Stimulated activated CD4-positive, alpha-beta T cell treated with anti-CD3 and anti-CD28 coated beads, Interleukin-4, amount 100 ng/mL, for 24 hours (primary cell): ENCODE data around the gene GYS1.
"Not testable (repeated sequence)": the region's sequence is repeated elsewhere in the genome, so short reads cannot be mapped to it uniquely, and the experiment has no call there.

Experiments used
- DNase-seq: peaks from one replicate; pipeline ENCODE4 v3.0.0-alpha.2; 2020

Gene GYS1

DNA sequence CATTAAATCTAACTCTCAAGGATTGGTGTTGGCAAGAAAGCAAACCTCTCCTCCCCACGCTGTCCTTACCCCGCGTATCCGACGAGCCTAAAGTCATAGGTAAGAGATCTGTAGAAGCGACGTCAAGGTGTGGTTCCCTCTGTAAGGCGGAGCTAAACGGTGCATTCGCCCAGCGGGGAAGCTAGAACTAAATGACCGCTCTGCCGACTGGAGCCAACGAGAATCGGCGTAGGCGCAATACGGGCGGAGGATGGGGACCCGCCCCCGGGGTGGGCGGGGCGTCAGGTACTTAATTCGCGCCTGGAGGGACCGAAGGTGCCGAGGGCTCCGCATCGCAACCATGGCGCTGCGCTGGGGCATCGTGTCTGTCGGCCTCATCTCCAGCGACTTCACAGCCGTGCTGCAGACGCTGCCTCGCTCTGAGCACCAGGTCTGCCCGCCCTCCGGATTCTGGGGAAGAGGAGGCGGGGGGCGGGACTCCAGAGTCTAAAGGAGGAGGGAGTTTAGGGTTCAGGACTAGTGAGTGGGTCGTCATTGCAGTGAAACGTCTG, 59.7 kb downstream of the GYS1 start, which contains the start of gene DHDH:
Gene DHDH, plus strand, starts transcription at position 318 of the 551 bp plus-strand sequence. Its CDS starts 23 bp downstream, at position 341.
- DNase-seq: peak; percentile 74

DNA sequence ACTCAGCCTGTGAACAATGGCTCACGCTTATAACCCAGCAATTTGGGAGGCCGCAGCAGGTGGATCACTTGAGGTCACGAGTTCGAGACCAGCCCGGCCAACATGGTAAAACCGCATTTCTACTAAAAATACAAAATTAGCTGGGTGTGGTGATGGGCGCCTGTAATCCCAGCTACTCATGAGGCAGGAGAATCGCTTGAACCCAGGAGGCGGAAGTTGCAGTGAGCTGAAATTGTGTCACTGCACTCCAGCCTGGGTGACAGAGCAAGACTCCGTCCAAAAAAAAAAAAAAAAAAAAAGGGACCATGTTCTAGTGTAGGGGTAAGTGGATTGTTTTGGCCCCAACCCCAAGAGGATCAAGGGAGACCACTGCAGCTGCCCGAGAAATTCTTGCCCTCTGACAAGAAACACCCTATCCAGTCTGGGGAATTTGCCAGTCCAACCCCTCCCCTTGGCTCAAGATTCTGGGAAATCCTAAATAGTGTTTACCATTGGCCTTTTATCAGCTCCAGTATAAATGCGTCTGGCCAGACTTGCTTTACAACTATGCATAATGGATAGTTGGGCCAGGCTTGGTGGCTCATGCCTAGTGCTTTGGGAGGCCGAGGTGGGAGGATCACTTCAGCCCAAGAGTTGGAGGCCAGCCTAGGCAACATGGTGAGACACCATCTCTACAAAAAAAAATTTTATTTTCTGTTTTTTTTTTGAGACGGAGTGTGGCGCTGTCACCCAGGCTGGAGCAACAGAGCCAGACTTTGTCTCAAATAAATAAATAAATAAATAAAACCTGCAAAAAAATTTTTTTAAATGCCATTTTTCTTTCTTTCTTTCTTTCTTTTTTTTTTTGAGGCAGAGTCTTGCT, 64.7 kb downstream of the GYS1 start:
- DNase-seq: no peak

- not testable (repeated sequence) for DNase-seq
These were observed 65.4 kb downstream of the GYS1 start for GRCh38 chr19:48927692-48928091.

DNA sequence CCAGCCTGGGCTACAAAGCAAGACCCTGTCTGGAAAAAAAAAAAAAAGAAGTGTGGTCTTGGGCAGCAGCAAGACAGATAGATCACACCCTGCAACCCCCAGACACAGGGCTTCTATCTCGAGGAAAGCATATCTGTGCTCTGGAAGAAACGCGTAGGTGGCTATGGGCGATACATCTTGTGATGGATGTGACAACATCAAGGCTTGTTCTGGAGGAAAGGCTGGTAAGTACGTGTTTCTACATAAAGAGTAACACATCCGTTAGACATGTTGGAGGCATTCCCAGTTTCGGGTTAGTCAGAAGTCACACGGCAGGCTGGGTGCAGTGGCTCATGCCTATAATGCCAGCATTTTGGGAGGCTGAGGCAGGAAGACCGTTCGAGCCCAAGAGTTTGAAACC, 66.2 kb downstream of the GYS1 start:
- peak; percentile 29 for DNase-seq

GRCh38 chr19:48925890-48926289, 67.2 kb downstream of the GYS1 start:
- DNase-seq: not testable (repeated sequence)

- peak; percentile 9 for DNase-seq
These were observed 67.8 kb downstream of the GYS1 start for GRCh38 chr19:48925240-48925843.

- no peak for DNase-seq
These were observed 70.3 kb downstream of the GYS1 start for GRCh38 chr19:48922548-48923490.

- no peak for DNase-seq
These were observed 71.2 kb downstream of the GYS1 start for GRCh38 chr19:48921721-48922500.

GRCh38 chr19:48920949-48921348, 72.2 kb downstream of the GYS1 start:
- no peak for DNase-seq

DNA sequence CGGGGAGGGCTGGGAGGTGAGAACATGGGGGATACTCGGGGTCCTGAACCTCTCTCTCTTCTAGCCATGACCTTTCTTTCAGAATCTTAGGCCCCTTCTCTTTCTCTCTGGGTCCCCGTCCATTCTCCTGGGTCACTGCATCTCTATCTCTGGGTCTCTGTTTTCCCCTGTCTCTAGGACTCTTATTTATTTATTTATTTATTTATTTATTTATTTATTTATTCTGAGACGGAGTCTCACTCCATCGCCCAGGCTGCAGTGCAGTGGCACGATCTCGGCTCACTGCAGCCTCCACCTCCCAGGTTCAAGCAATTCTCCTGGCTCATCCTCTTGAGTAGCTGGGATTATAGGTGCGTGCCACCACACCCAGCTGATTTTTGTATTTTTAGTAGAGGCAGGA, 73.8 kb downstream of the GYS1 start:
- DNase-seq: not testable (repeated sequence)

GRCh38 chr19:48918801-48919247, 74.3 kb downstream of the GYS1 start:
- no peak for DNase-seq
